WERI-Rb-1 (cell line): ENCODE data around the gene RGMA.
A peak's percentile ranks its signal among the peaks of the same experiment; 100 is the strongest.

Experiments
- DNase-seq: peaks from one replicate; pipeline ENCODE4 v3.0.0-alpha.2; 2020
- H3K27ac ChIP-seq: fragments of 250-450 bp; sonication (Bioruptor Pico); 2 replicates; pipeline ENCODE4 v1.5.1; 2020; ENCODE audit warnings: mild to moderate bottlenecking, moderate library complexity
- H3K27me3 ChIP-seq: fragments of 250-450 bp; sonication (Bioruptor Pico); 2 replicates; pipeline ENCODE4 v1.5.1; 2021; ENCODE audit warnings: mild to moderate bottlenecking, low read depth, moderate library complexity; ENCODE audit not compliant: insufficient read depth, severe bottlenecking
- H3K36me3 ChIP-seq: fragments of 250-450 bp; sonication (Bioruptor Pico); 2 replicates; pipeline ENCODE4 v1.5.1; 2020; ENCODE audit warnings: mild to moderate bottlenecking, moderate library complexity
- H3K4me3 ChIP-seq: 2 replicates; pipeline ENCODE4 v1.5.1; 2011; ENCODE audit warnings: low read depth, mild to moderate bottlenecking, control low read depth, low read length
- H3K9me3 ChIP-seq: fragments of 250-450 bp; sonication (Bioruptor Pico); 2 replicates; pipeline ENCODE4 v1.5.1; 2021; ENCODE audit warnings: mild to moderate bottlenecking, moderate library complexity; ENCODE audit not compliant: severe bottlenecking
- TF ChIP-seq, protein P1 (sequence below): IDR thresholded peaks from 2 replicates; pipeline ENCODE4 v1.5.1; 2011; ENCODE audit warnings: low read depth, mild to moderate bottlenecking, control low read depth, inconsistent platforms, low read length

Gene RGMA

GRCh38 chr15:93052090-93052879 lies 36.7 kb downstream of the RGMA start:
- peak; percentile 45 for DNase-seq
- TF ChIP-seq, protein P1, sequence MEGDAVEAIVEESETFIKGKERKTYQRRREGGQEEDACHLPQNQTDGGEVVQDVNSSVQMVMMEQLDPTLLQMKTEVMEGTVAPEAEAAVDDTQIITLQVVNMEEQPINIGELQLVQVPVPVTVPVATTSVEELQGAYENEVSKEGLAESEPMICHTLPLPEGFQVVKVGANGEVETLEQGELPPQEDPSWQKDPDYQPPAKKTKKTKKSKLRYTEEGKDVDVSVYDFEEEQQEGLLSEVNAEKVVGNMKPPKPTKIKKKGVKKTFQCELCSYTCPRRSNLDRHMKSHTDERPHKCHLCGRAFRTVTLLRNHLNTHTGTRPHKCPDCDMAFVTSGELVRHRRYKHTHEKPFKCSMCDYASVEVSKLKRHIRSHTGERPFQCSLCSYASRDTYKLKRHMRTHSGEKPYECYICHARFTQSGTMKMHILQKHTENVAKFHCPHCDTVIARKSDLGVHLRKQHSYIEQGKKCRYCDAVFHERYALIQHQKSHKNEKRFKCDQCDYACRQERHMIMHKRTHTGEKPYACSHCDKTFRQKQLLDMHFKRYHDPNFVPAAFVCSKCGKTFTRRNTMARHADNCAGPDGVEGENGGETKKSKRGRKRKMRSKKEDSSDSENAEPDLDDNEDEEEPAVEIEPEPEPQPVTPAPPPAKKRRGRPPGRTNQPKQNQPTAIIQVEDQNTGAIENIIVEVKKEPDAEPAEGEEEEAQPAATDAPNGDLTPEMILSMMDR, result peak; percentile 75

DNA sequence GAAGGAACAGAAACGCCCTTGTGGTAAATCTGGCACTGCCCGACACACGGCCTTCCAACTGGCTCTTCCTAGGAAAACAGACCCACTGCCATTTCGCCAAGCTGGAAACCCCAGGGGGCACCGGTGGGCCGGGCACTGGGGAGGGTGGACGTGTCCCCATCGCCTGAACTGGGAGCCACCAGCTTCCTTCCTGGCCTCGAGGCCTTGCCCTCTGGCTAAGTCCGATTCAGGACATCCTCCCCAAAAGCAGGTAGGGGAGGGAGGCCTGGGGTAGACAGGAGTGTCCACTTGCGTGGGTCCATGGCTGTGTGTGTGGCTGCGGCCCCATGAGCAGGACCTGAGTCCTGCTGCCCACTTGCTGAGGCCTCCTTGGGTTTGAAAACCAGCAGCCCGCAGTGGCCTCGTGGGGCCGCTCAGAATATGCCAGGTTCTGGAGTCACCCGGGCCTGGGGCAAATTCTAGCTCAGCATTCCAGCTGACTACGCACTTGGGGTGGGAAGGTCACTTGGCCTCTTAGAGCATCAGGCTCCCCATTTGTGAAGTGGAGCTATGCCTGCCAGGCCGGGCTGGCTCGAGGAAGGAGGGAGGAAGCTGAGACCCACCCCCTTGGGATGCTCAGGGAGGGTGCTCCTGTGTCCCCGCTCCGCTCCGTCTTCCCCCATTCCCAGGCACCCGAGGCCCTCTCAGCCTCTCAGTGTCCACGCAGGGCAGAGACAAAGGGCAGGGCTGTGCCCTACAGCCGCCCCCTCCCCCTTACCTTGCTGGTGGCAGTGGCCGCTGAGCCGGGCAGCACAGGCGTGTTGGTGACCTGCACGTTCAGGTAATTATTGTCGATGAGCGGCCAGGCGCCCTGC lies 37.5 kb downstream of the RGMA start:
- Histone ChIP-seq H3K36me3 (no peaks in the 10 kb centered on the region), H3K4me3 (no peak overlapping the region), H3K27ac (no peak overlapping the region), H3K27me3 (no peaks in the 10 kb centered on the region), H3K9me3 (peaks cover under 1% of the 10 kb centered on the region)
- DNase-seq, result no peak
- TF ChIP-seq, protein P1, result no peak

More at GRCh38 chr15:93052090-93052879, 36.7 kb downstream of the RGMA start:
- Histone ChIP-seq H3K36me3 (no peaks in the 10 kb centered on the region), H3K4me3 (no peak overlapping the region), H3K27me3 (no peaks in the 10 kb centered on the region), H3K27ac (no peak overlapping the region), H3K9me3 (no peaks in the 10 kb centered on the region)

GRCh38 chr15:93050648-93051047 lies 38.4 kb downstream of the RGMA start:
- TF ChIP-seq, protein P1, result no peak
- H3K4me3 ChIP-seq, result no peak overlapping the region
- DNase-seq, result no peak
- H3K36me3 ChIP-seq, result no peaks in the 10 kb centered on the region
- peaks cover 7% of the 10 kb centered on the region for H3K9me3 ChIP-seq
- no peak overlapping the region for H3K27ac ChIP-seq
- H3K27me3 ChIP-seq, result no peaks in the 10 kb centered on the region

GRCh38 chr15:93049914-93050578 lies 39.0 kb downstream of the RGMA start:
- TF ChIP-seq, protein P1, result no peak
- Histone ChIP-seq H3K4me3 (no peak overlapping the region), H3K9me3 (peaks cover 7% of the 10 kb centered on the region), H3K27me3 (no peaks in the 10 kb centered on the region), H3K27ac (no peak overlapping the region), H3K36me3 (no peaks in the 10 kb centered on the region)
- no peak for DNase-seq

- TF ChIP-seq, protein P1, result no peak
- H3K27me3 ChIP-seq, result no peaks in the 10 kb centered on the region
- H3K27ac ChIP-seq, result no peak overlapping the region
- H3K4me3 ChIP-seq, result no peak overlapping the region
- H3K9me3 ChIP-seq, result peaks cover 7% of the 10 kb centered on the region
- no peak for DNase-seq
- no peaks in the 10 kb centered on the region for H3K36me3 ChIP-seq
Observed at GRCh38 chr15:93049233-93049632, 39.8 kb downstream of the RGMA start.
